ENCODE measurements around the gene HS6ST1.
"Not testable (repeated sequence)": the region's sequence is repeated elsewhere in the genome, so short reads cannot be mapped to it uniquely, and the experiment has no call there.

HS6ST1 gene

GRCh38 chr2:128280901-128281321 lies 37.8 kb downstream of the HS6ST1 start:
- DNase-seq (ENCODE audit: low spot score): no peak

- no peak for DNase-seq (ENCODE audit: low spot score)
These were observed 38.4 kb downstream of the HS6ST1 start for GRCh38 chr2:128280158-128280871.

GRCh38 chr2:128279786-128280157 lies 38.9 kb downstream of the HS6ST1 start:
- no peak for DNase-seq (ENCODE audit: low spot score)

- no peak for DNase-seq (ENCODE audit: low spot score)
These were observed 39.7 kb downstream of the HS6ST1 start for GRCh38 chr2:128279009-128279408.

GRCh38 chr2:128277961-128278681 lies 40.5 kb downstream of the HS6ST1 start:
- no peak for DNase-seq (ENCODE audit: low spot score)

- no peak for DNase-seq (ENCODE audit: low spot score)
These were observed 41.6 kb downstream of the HS6ST1 start for GRCh38 chr2:128276878-128277675.

- DNase-seq (ENCODE audit: low spot score): no peak
These were observed 43.1 kb downstream of the HS6ST1 start for GRCh38 chr2:128275498-128276045.

- DNase-seq (ENCODE audit: low spot score): no peak
These were observed 44.5 kb downstream of the HS6ST1 start for GRCh38 chr2:128274218-128274617.

- DNase-seq (ENCODE audit: low spot score): no peak
These were observed 45.1 kb downstream of the HS6ST1 start for GRCh38 chr2:128273469-128274081.

- no peak for DNase-seq (ENCODE audit: low spot score)
These were observed 45.8 kb downstream of the HS6ST1 start for GRCh38 chr2:128272601-128273468.

GRCh38 chr2:128271911-128272600 lies 46.6 kb downstream of the HS6ST1 start:
- no peak for DNase-seq (ENCODE audit: low spot score)

GRCh38 chr2:128271597-128271910 lies 47.1 kb downstream of the HS6ST1 start:
- no peak for DNase-seq (ENCODE audit: low spot score)

GRCh38 chr2:128270672-128271596 lies 47.7 kb downstream of the HS6ST1 start:
- DNase-seq (ENCODE audit: low spot score): no peak

GRCh38 chr2:128269990-128270671 lies 48.5 kb downstream of the HS6ST1 start:
- DNase-seq (ENCODE audit: low spot score): no peak

GRCh38 chr2:128269063-128269989 lies 49.3 kb downstream of the HS6ST1 start:
- no peak for DNase-seq (ENCODE audit: low spot score)

GRCh38 chr2:128268611-128269010 lies 50.1 kb downstream of the HS6ST1 start:
- not testable (repeated sequence) for DNase-seq (ENCODE audit: low spot score)

- not testable (repeated sequence) for DNase-seq (ENCODE audit: low spot score)
These were observed 50.5 kb downstream of the HS6ST1 start for GRCh38 chr2:128268145-128268544.

GRCh38 chr2:128267649-128268048 lies 51.0 kb downstream of the HS6ST1 start:
- not testable (repeated sequence) for DNase-seq (ENCODE audit: low spot score)

Data from HuH-7.5 (cell line).